Measurements from ENCODE around the gene SLC25A19.
A peak's percentile ranks its signal among the peaks of the same experiment; 100 is the strongest.
"Not testable (repeated sequence)": the region's sequence is repeated elsewhere in the genome, so short reads cannot be mapped to it uniquely, and the experiment has no call there.

The SLC25A19 gene

GRCh38 chr17:75301049-75301448, 11.8 kb upstream of the SLC25A19 start:
- DNase-seq = no peak

GRCh38 chr17:75300280-75300679, 11.0 kb upstream of the SLC25A19 start:
- no peak for DNase-seq

- no peak for DNase-seq
Measured at GRCh38 chr17:75295201-75296158, 6.2 kb upstream of the SLC25A19 start.

DNA sequence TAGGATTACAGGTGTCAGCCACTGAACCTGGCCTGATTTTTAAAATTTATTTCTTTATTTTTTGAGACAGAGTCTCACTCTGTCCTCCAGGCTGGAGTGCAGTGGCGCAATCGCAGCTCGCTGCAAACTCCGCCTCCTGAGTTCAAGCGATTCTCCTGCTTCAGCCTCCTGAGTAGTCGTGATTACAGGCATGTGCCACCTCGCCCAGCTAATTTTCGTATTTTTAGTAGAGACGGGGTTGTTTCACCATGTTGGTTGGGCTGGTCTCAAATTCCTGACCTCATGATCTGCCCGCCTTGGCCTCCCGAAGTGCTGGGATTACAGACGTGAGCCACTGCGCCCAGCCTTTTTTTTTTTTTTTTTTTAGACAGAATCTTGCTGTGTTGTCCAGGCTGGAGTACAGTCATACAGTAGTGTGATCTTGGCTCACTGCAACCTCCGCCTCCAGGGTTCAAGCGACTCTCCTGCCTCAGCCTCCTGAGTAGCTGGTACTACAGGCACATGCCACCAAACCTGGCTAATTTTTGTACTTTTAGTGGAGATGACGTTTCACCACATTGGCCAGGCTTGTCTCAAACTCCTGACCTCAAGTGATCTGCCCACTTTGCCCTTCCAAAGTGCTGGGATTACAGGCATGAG, 3.7 kb upstream of the SLC25A19 start:
- not testable (repeated sequence) for DNase-seq

DNA sequence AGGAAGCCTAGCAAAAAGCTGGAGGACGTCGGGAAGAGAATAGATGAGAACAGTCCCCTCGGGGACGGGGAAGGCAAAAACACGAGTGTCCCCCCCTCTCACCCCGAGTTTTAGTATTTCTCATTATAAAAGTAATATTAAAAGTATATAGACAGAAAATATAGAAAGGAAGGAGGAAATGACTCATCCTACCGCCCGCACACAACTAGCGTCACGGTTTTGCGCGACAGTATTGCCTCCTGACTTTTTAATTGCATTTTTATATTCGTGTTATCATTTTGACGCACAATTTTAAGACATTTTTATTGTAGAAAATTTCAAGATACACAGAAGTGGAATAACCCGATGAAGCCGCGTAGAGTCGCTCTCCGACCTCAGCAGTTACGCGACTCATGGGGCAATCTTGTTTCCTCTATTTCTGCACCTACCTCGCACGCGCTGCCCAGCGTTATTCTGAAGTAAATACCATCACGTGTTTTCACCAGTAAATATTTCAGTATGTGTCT, 652 bp upstream of the SLC25A19 start:
- DNase-seq = no peak

- peak; percentile 56 for DNase-seq
Measured at GRCh38 chr17:75288770-75289114, 491 bp downstream of the SLC25A19 start.

GRCh38 chr17:75288359-75288758, 874 bp downstream of the SLC25A19 start:
- no peak for DNase-seq

DNA sequence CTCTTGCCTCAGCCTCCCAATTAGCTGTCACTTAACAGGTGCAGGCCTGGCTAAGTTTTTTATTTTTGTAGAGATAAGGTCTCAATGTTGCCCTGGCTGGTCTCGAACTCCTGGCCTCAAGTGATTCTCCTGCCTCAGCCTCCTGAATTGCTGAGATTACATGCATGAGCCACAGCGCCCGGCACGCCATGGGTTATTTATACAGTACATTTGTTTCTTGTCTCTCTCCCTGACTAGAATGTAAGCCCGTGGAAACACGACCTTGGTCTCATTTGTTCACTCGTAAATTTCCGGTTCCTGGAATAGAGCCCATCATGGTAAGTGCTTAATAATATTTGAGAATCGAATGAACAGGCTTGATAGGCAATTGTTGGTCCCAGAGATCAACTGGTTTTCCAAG, 2.0 kb downstream of the SLC25A19 start:
- DNase-seq = no peak

GRCh38 chr17:75285123-75285522, 4.1 kb downstream of the SLC25A19 start:
- no peak for DNase-seq

DNA sequence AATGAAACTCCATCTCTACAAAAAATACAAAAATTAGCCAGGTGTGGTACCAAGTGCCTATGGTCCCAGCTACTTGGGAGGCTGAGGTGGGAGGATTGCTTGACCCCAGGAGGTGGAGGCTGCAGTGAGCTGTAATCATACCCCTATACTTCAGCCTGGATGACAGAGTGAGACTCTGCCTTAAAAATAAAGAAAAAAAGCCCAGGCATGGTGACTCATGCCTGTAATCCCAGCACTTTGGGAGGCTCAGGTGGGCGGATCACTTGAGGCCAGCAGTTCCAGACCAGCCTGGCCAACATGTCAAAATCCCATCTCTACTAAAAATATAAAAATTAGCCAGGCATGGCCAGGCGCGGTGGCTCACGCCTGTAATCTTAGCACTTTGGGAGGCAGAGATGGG, 9.0 kb downstream of the SLC25A19 start:
- not testable (repeated sequence) for DNase-seq

DNA sequence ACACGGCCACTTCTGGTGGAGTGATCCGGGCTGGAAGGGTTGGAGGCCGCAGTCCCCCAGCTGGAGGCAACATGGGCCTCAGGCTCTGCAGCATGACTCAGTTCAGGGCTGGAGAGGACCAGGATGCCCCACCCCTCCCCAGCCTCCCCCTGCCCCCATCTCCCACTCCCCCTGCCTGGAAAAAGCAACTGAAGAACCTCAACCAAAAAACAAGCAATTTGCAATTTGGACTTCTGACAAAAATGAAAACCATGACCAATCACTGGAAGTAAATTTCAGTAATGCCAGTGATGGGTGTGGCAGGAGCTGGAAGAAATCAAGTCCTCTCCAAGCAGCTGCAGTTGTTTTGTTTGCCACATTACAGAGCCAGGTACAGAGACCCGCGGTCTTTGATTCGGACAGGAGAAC, 11.6 kb downstream of the SLC25A19 start:
- DNase-seq = no peak

DNA sequence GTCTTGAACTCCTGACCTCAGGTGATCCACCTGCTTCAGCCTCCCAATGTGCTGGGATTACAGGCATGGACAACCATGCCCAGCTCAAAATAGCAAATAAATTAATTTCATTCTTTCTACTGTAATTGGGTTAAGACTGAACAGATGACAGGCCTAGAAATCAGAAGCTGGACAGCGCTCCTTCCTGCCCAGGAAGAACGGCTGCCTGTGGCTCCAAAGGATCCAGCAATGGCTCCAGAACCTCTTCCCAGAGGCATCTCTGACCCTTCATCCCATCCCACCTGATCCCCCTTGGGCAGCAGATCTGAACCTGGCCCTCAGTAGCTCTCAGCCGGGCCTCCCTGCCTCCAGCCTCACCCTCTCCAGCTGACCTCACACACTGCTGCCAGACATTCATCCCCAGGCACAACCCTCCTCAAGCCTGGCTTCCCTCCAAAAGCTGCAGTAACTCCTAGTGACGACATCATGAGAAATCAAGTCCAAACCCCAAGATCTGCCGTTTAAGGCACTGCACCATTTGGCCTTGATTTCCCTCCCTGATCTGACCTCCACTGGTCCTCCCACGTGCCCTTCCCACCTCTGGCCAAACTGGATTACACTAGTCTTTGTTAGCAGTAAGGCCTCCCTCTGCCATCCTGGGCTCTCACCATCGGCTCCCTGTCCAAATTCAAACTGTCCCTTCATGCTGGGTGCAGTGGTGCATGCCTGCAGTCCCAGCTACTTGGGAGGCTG, 15.1 kb downstream of the SLC25A19 start:
- DNase-seq = no peak

DNA sequence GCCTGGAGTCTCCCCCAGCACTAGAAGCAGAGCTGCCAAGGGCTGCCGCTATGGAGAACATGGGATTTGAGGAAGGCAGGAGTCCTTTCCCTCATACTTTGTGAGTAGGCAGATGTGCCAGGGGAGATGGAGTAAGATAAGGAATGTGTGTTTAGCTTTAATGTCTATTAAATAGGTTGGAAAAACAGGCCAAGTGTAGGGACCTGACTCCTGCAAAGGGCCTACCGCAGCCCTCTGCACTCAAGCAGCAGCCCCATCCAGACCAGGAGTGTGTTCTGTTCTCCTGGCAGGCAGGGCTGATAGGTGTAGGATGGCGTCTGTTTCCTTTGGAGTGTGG, 16.4 kb downstream of the SLC25A19 start:
- DNase-seq = no peak

GRCh38 chr17:75271955-75272847, 17.0 kb downstream of the SLC25A19 start:
- no peak for DNase-seq

- DNase-seq = peak; percentile 47
Measured at GRCh38 chr17:75271233-75271954, 17.8 kb downstream of the SLC25A19 start.

- DNase-seq = no peak
Measured at GRCh38 chr17:75270966-75271232, 18.3 kb downstream of the SLC25A19 start, which contains the start of gene MIF4GD. MIF4GD (minus strand) TSS chr17:75271231; CDS start chr17:75270195, 1,036 bp downstream.

GRCh38 chr17:75270218-75270965, 18.8 kb downstream of the SLC25A19 start:
- no peak for DNase-seq

- no peak for DNase-seq
Measured at GRCh38 chr17:75269844-75270217, 19.4 kb downstream of the SLC25A19 start.

DNA sequence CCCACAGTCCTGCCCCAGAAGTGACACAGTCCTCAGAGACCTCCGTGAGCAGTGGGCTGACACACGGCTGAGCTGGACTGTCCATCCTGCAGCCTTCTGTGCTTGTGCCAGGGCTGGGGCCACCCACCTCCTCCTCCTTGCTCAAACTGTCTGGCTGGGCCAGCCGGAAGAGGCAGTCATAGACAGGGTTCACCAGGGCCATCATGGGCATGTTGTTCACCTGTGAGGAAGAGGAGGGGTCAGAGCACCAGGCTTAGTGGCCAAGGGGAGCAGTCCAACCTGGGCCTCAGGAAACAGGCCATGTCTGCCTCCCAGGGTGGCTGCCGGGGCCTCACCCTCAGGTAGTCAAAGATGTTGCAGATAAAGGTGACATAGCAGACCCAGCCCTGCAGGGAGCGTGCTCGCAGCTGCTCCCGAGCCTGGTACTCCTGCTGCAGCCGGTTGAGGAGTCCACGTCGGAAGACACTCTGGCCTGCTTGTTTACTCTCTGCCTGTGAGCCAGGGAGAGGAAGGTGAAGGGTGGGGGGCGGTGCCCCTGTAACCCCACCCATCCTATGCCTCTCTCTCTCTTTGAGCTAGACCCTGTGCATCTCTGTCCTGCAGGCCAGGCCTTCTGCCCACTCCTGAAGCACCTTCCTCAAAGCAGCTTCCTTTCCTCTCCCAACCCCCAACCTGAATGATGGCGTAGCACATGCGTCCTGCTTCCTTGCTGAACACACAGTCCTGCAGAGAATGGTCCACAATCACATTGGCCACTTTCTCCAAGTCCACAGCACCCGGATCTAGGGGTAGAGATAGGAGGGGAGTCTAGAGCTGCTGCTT, 21.6 kb downstream of the SLC25A19 start:
- DNase-seq = no peak

DNA sequence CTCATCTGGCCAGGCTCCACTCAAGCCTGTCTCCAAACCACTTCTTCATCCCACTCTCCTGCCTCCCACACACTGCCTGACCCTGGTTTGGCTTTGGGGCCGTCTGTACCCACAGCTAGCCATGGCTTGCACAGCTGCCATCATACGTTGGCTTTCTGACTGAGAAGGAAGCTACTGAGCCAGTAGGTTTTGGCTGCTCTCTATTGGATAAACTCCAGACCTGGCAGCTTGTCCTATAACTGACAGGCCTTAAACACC, 22.2 kb downstream of the SLC25A19 start:
- DNase-seq = no peak

All from NCI-H2081 treated with DMSO at 0.1 percent for 48 hours (cell line).